GM12878 (cell line): ENCODE measurements around the gene TNIP3. TPM values are rescaled to one million over a fixed set of nuclear protein-coding genes. Genes with fewer than 3 reads are reported as not detected.

ENCODE experiments used
- ATAC-seq: fragments of 200-7000 bp; cut with Tn5 transposase; 3 replicates; pipeline ENCODE4 v1.9.1; 2020; ENCODE audit warnings: mild to moderate bottlenecking, moderate library complexity
- BruUV-seq: library from RNA; stranded (reverse); fragments of 400-500 nt; replicated peaks from 2 replicates; lab custom pipeline; 2021; lab: Mats Ljungman, UMichigan
- CTCF ChIA-PET: fragments of 300-600 bp; sonication (Branson Sonifier 250); formaldehyde crosslinking; extraction: SDS; loops from one replicate; lab custom pipeline; 2021; ENCODE audit warnings: inconsistent platforms; lab: Yijun Ruan, JAX
- POLR2A ChIA-PET: fragments of 350-600 bp; formaldehyde crosslinking; extraction: SDS; loops from one replicate; lab custom pipeline; 2021; ENCODE audit warnings: inconsistent platforms; lab: Charles Lee
- RAD21 ChIA-PET: fragments of 300-600 bp; sonication (Branson Sonifier 250); formaldehyde crosslinking; loops from one replicate; lab custom pipeline; 2023; ENCODE audit warnings: antibody characterized with exemption; ENCODE audit not compliant: unreplicated experiment; lab: Charles Lee
- SMC1A ChIA-PET: fragments of 300-600 bp; sonication (Branson Sonifier 250); formaldehyde crosslinking; loops from one replicate; lab custom pipeline; 2023; ENCODE audit not compliant: unreplicated experiment, uncharacterized antibody; lab: Charles Lee
- DNase-seq: peaks from one replicate; pipeline ENCODE4 v3.0.0-alpha.2; 2011; ENCODE audit warnings: low read depth, low spot score
- FAIRE-seq: peaks from 3 replicates; lab custom pipeline; 2011; peaks lifted over from hg19 to GRCh38; lab: Jason Lieb, UNC
- H2AFZ ChIP-seq: 2 replicates; pipeline ENCODE4 v1.6.0; 2011; ENCODE audit warnings: low read depth, low read length, control low read depth; ENCODE audit not compliant: control insufficient read depth
- H3K27ac ChIP-seq: 2 replicates; pipeline ENCODE4 v1.5.1; 2011; ENCODE audit warnings: control low read depth; ENCODE audit not compliant: control insufficient read depth, insufficient read depth
- H3K27me3 ChIP-seq, 2 experiments: replicated peaks in 1 of 2; 2 replicates each; pipeline versions ENCODE4 v1.6.0 to v1.6.1; 2011; ENCODE audit warnings: low read length in 1 of 2; ENCODE audit not compliant: control insufficient read depth in 2 of 2, insufficient read depth in 2 of 2
- H3K36me3 ChIP-seq, 2 experiments: 2 replicates each; pipeline ENCODE4 v1.5.1; 2011; ENCODE audit warnings: low read length in 1 of 2; ENCODE audit not compliant: control insufficient read depth in 2 of 2, insufficient read depth in 2 of 2
- H3K4me1 ChIP-seq: 2 replicates; pipeline ENCODE4 v1.6.1; 2011; ENCODE audit warnings: mild to moderate bottlenecking, low read length, moderate library complexity, mixed read lengths; ENCODE audit not compliant: control insufficient read depth, insufficient read depth
- H3K4me2 ChIP-seq: 2 replicates; pipeline ENCODE4 v1.6.0; 2011; ENCODE audit warnings: control low read depth; ENCODE audit not compliant: control insufficient read depth, insufficient read depth
- H3K4me3 ChIP-seq: fragments of 200-600 bp; sonication (generic); 2 replicates; pipeline ENCODE4 v1.5.1; 2016
- H3K79me2 ChIP-seq: 2 replicates; pipeline ENCODE4 v1.6.0; 2011; ENCODE audit warnings: low read length; ENCODE audit not compliant: control insufficient read depth, insufficient read depth
- H3K9ac ChIP-seq: 2 replicates; pipeline ENCODE4 v1.8.0; 2011; ENCODE audit warnings: low read length, control low read depth, mixed read lengths; ENCODE audit not compliant: control insufficient read depth, insufficient read depth
- H3K9me3 ChIP-seq: replicated peaks from 3 replicates; pipeline ENCODE4 v1.5.1; 2011; ENCODE audit warnings: mild to moderate bottlenecking, low read length; ENCODE audit not compliant: control insufficient read depth, insufficient read depth
- H4K20me1 ChIP-seq: 2 replicates; pipeline ENCODE4 v1.6.0; 2011; ENCODE audit not compliant: control insufficient read depth, insufficient read depth
- ATF7 ChIP-seq: fragments of 450-650 bp; IDR thresholded peaks from 2 replicates; pipeline ENCODE4 v1.6.1; 2016; ENCODE audit warnings: low read depth, mild to moderate bottlenecking
- BRCA1 ChIP-seq: IDR thresholded peaks from 2 replicates; pipeline ENCODE4 v1.6.1; 2011; ENCODE audit warnings: low read depth, low read length, improper control_type of control experiment
- FOS ChIP-seq: IDR thresholded peaks from 3 replicates; pipeline ENCODE4 v1.6.1; 2011; ENCODE audit warnings: borderline replicate concordance; ENCODE audit not compliant: insufficient read length; ENCODE audit errors: extremely low read depth
- JUND ChIP-seq: IDR thresholded peaks from 2 replicates; pipeline ENCODE4 v1.6.1; 2012; ENCODE audit warnings: low read depth, mild to moderate bottlenecking, low read length, improper control_type of control experiment, moderate library complexity
- KDM1A ChIP-seq: fragments of 200-600 bp; sonication (generic); IDR thresholded peaks from 2 replicates; pipeline ENCODE4 v1.6.1; 2016; ENCODE audit warnings: borderline replicate concordance
- MEF2B ChIP-seq: fragments of 450-650 bp; IDR thresholded peaks from 2 replicates; pipeline ENCODE4 v1.6.1; 2018; ENCODE audit warnings: mild to moderate bottlenecking, moderate library complexity; ENCODE audit not compliant: partially characterized antibody, poor library complexity, severe bottlenecking
- NR2C1 ChIP-seq: fragments of 450-650 bp; IDR thresholded peaks from 2 replicates; pipeline ENCODE4 v1.6.1; 2017; ENCODE audit warnings: antibody characterized with exemption, mild to moderate bottlenecking, moderate library complexity
- POLR2AphosphoS5 ChIP-seq: IDR thresholded peaks from 2 replicates; pipeline ENCODE4 v1.6.1; 2011; ENCODE audit warnings: mild to moderate bottlenecking, low read length, inconsistent platforms
- POU2F2 ChIP-seq: IDR thresholded peaks from 3 replicates; pipeline ENCODE4 v1.6.1; 2011; ENCODE audit warnings: low read depth, mild to moderate bottlenecking, low read length, borderline replicate concordance
- SREBF1 ChIP-seq: IDR thresholded peaks from 2 replicates; pipeline ENCODE4 v1.6.1; 2012; ENCODE audit warnings: mild to moderate bottlenecking, low read length
- STAT3 ChIP-seq: IDR thresholded peaks from 2 replicates; pipeline ENCODE4 v1.6.1; 2011; ENCODE audit warnings: low read depth, low read length, improper control_type of control experiment
- ZBED1 ChIP-seq: IDR thresholded peaks from 2 replicates; pipeline ENCODE4 v1.6.1; 2016; ENCODE audit warnings: borderline replicate concordance
- ZNF274 ChIP-seq: IDR thresholded peaks from one replicate; pipeline ENCODE4 v1.8.0; 2011; ENCODE audit not compliant: insufficient read length, insufficient read depth
- ZNF622 ChIP-seq: fragments of 450-650 bp; IDR thresholded peaks from 2 replicates; pipeline ENCODE4 v1.6.1; 2017; ENCODE audit warnings: mild to moderate bottlenecking, inconsistent platforms
- WGBS: methylation state at CpG from one replicate; pipeline ENCODE4 v1.1.6; 2016; ENCODE audit warnings: low lambda C conversion rate; ENCODE audit not compliant: insufficient replicate concordance, insufficient coverage; ENCODE audit errors: missing lambda C conversion rate; 5-methylcytosine and 5-hydroxymethylcytosine counted together
- in situ Hi-C: fragments of 300-500 bp; cut with MboI; formaldehyde crosslinking; loops from 9 replicates; pipeline ENCODE4 v1.14.3; 2018; ENCODE audit warnings: mixed read lengths
- intact Hi-C: fragments of 100-400 bp; cut with micrococcal nuclease; formaldehyde crosslinking; loops from one replicate; pipeline ENCODE4 v1.14.2; 2022; ENCODE audit not compliant: unreplicated experiment
- polyA plus RNA-seq, 11 experiments: library from polyadenylated mRNA; depleted of rRNA in 4 of 11; unstranded in 6 of 11; stranded (reverse) in 5 of 11; fragments of >200 nt; fragmentation: Nextera tagmentation in 4 of 11; fragmentation: Illumina TruSeq in 1 of 11; extraction: Ambion mirVana in 4 of 11; extraction: Trizol in 1 of 11; gene quantifications; 1 replicate in 1 of 11; 2 replicates in 10 of 11; pipeline versions ENCODE4 v1.2.1 to v1.2.3, GENCODE V29; 2011 to 2016; ENCODE audit warnings: inconsistent platforms in 2 of 11, missing spikeins in 2 of 11, low read depth in 1 of 11
- total RNA-seq, 4 experiments: library from RNA; depleted of rRNA in 3 of 4; stranded (reverse); fragments of >200 nt in 3 of 4; fragmentation: Illumina TruSeq in 1 of 4; extraction: Trizol in 1 of 4; gene quantifications; 2 replicates each; pipeline versions ENCODE4 v1.2.1 to v1.2.3, GENCODE V29; 2013 to 2021
- TF ChIP-seq, protein P1 (sequence below): IDR thresholded peaks from 2 replicates; pipeline ENCODE4 v1.6.1; 2012; ENCODE audit warnings: mild to moderate bottlenecking, low read depth, low read length

Gene TNIP3
- total and polyA plus RNA-seq, 10 of the 15 experiments (the other 5 are each of a cell fraction or from before 2014, with no cell fraction given): 0.21 to 1.4 (median 0.67) TPM

DNA sequence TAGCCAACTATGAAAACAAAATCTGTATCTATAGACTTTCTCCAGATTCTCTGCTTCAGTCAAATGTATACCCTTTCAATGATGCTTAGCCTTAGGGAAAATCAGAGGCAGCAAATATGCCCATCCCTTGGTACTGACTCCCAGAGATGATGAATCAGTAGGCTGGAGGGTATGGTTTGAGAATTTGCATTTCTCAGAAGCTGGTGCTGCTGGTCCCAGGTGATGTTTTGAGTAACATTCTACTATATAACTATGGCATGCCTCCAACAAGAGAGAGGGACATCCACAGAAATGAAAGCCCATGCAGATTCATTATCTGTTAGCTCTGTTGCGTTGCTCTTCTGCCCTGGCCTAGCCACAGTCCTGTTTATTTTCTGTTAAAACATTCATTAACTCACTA lies 13.6 kb downstream of the TNIP3 start:
- no peaks in the 10 kb centered on the region for H3K36me3 ChIP-seq
- no peak overlapping the region for H2AFZ ChIP-seq
- TF ChIP-seq POLR2AphosphoS5 (no peak), FOS (no peak), BRCA1 (no peak), STAT3 (no peak), POU2F2 (no peak), SREBF1 (no peak), JUND (no peak), ATF7 (no peak), KDM1A (no peak), ZNF622 (no peak), ZBED1 (no peak), NR2C1 (no peak), ZNF274 (no peak), MEF2B (no peak)
- TF ChIP-seq, protein P1, sequence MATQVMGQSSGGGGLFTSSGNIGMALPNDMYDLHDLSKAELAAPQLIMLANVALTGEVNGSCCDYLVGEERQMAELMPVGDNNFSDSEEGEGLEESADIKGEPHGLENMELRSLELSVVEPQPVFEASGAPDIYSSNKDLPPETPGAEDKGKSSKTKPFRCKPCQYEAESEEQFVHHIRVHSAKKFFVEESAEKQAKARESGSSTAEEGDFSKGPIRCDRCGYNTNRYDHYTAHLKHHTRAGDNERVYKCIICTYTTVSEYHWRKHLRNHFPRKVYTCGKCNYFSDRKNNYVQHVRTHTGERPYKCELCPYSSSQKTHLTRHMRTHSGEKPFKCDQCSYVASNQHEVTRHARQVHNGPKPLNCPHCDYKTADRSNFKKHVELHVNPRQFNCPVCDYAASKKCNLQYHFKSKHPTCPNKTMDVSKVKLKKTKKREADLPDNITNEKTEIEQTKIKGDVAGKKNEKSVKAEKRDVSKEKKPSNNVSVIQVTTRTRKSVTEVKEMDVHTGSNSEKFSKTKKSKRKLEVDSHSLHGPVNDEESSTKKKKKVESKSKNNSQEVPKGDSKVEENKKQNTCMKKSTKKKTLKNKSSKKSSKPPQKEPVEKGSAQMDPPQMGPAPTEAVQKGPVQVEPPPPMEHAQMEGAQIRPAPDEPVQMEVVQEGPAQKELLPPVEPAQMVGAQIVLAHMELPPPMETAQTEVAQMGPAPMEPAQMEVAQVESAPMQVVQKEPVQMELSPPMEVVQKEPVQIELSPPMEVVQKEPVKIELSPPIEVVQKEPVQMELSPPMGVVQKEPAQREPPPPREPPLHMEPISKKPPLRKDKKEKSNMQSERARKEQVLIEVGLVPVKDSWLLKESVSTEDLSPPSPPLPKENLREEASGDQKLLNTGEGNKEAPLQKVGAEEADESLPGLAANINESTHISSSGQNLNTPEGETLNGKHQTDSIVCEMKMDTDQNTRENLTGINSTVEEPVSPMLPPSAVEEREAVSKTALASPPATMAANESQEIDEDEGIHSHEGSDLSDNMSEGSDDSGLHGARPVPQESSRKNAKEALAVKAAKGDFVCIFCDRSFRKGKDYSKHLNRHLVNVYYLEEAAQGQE: no peak
- TF ChIP-seq, all 136 proteins: peak for 0
- Histone ChIP-seq H3K27ac (no peak overlapping the region), H3K27me3 (0 out of 4 replicates have a peak, but pooled peaks cover 0 to 2% of the 10 kb centered on the region in 2 experiments), H3K79me2 (no peaks in the 10 kb centered on the region), H3K9ac (no peak overlapping the region), H3K4me2 (no peak overlapping the region), H3K4me1 (no peaks in the 10 kb centered on the region), H3K9me3 (no peaks in the 10 kb centered on the region), H3K4me3 (no peak overlapping the region), H4K20me1 (no peaks in the 10 kb centered on the region)
- in situ Hi-C loops: no loop called here
- ATAC-seq (no peak), FAIRE-seq (no peak), DNase-seq (no peak)
- no TSS peak for BruUV-seq
- 6% methylated on average over 1 of the region's 1 CpG for WGBS
- ChIA-PET RAD21 (no interaction called here), POLR2A (no interaction called here), CTCF (no interaction called here), SMC1A (no interaction called here)
- intact Hi-C loops: no loop called here
